Measurements from ENCODE around the gene SYCE3.
"Not testable (repeated sequence)": the region's sequence is repeated elsewhere in the genome, so short reads cannot be mapped to it uniquely, and the experiment has no call there.

The SYCE3 gene

DNA sequence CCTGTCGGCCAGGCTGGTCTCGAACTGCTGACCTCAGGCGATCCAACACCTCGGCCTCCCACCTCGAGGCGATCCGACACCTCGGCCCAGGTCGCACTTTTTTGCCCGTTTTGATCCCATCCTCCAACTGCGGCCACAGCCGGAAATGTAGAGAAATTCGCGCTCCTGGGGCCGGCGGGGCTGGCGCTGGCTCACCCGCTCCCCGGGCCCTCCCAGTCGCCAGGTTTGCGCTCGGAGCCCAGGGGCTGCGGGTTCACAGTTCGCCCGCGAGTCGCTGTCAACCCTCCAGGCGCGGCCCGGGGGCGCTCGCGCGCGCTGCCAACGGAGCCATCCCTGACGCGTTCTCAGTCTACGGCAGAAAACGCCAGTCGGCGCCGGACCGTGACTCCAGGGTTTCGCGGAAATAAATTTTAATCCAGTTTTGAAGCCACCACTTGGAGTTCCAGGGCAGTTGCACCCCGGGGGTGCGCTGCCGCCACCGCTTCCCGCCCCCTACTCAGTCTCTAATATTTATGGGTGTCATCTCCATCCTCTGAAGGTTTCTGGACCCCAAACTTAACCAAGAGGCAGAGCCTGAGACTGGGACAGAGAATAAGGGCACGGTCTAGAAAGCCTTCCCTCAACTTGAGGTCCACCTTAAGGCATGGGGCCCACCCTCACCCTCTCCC lies 18.5 kb downstream of the SYCE3 start:
- Histone ChIP-seq H2AFZ (ENCODE audit: low read depth, low read length) (peak overlapping the region; percentile 85), H2BK15ac (ENCODE audit: low read depth, poor library complexity, severe bottlenecking) (peak overlapping the region; percentile 19), H3K27ac (ENCODE audit: low read length, poor library complexity, severe bottlenecking) (no peak overlapping the region), H2BK120ac (ENCODE audit: low read depth, low read length) (peak overlapping the region; percentile 88), H2AK5ac (ENCODE audit: low read length, severe bottlenecking) (no peak overlapping the region), H3K36me3 (ENCODE audit: control insufficient read depth in 1 of 2, insufficient read depth in 2 of 2, low read depth in 1 of 2, low read length in 2 of 2) (no peaks in the 10 kb centered on the region), H4K8ac (ENCODE audit: low read length) (peak overlapping the region; percentile 65), H3K4me1 (ENCODE audit: control insufficient read depth, insufficient read depth, low read depth, low read length) (peaks cover 10% of the 10 kb centered on the region), H4K91ac (ENCODE audit: low read length) (peak overlapping the region; percentile 80), H2BK12ac (ENCODE audit: low read length in 2 of 2) (peak overlapping the region; percentile 51 to 67), H3K18ac (ENCODE audit: low read depth in 1 of 2, low read length in 2 of 2) (peak overlapping the region; percentile 78), H3K4ac (ENCODE audit: low read depth in 1 of 2, low read length in 2 of 2) (peak overlapping the region in 1 of 2 experiments; percentile 1), H3K4me3 (ENCODE audit: insufficient read depth in 1 of 2, low read depth in 1 of 2, low read length in 2 of 2) (peak overlapping the region in 1 of 2 experiments; percentile 65), H3K27me3 (ENCODE audit: control insufficient read depth in 1 of 2, insufficient read depth in 1 of 2, low read length in 2 of 2) (peaks cover 0 to 44% of the 10 kb centered on the region in 2 experiments), H3K23ac (ENCODE audit: low read length in 2 of 2) (peak overlapping the region in 1 of 2 experiments; percentile 59), H3K9me3 (ENCODE audit: control insufficient read depth, low read length) (no peaks in the 10 kb centered on the region), H3K4me2 (ENCODE audit: low read length, poor library complexity, severe bottlenecking) (peak overlapping the region; percentile 86), H3K79me1 (replicated peaks; ENCODE audit: low read length, poor library complexity, severe bottlenecking) (no peaks in the 10 kb centered on the region), H3K9ac (ENCODE audit: low read length) (peak overlapping the region; percentile 76), H3K14ac (ENCODE audit: low read length in 2 of 2) (no peak overlapping the region), H2BK5ac (ENCODE audit: low read depth, low read length, poor library complexity, severe bottlenecking) (no peak overlapping the region)
- DNase-seq, result peak; percentile 73
- WGBS, result 8% methylated on average over 51 of the region's 52 CpGs

DNA sequence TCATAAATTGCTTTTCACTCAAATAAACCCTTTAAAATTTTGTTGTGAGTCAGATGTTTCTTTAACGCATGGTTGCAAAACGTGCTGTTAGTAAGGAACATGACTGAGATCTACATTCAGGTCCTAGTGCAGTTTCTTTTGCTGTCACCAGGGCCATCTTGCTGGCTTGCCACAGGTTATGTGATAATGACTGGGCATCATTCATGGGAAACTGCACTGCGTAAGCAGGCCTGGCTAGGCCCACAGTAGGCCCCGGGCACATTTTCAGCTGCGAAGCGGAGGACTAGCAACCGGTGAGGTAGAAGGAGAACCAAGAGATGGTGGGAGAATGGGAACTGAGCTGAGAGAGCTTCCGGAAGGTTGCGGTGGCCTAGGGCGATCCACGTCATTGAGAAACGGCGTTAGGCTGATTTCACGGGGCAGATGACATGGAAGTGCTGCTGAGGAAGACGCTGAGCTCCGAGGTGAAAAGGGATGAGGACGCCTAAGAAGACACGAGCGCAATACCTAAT lies 20.2 kb downstream of the SYCE3 start:
- Histone ChIP-seq H4K91ac (ENCODE audit: low read length) (peak overlapping the region; percentile 9), H3K4ac (ENCODE audit: low read depth in 1 of 2, low read length in 2 of 2) (no peak overlapping the region), H3K9me3 (ENCODE audit: control insufficient read depth, low read length) (no peaks in the 10 kb centered on the region), H2BK5ac (ENCODE audit: low read depth, low read length, poor library complexity, severe bottlenecking) (no peak overlapping the region), H3K18ac (ENCODE audit: low read depth in 1 of 2, low read length in 2 of 2) (no peak overlapping the region), H2AK5ac (ENCODE audit: low read length, severe bottlenecking) (no peak overlapping the region), H2BK12ac (ENCODE audit: low read length in 2 of 2) (peak overlapping the region; percentile 51), H3K27ac (ENCODE audit: low read length, poor library complexity, severe bottlenecking) (no peak overlapping the region), H4K8ac (ENCODE audit: low read length) (no peak overlapping the region), H2BK120ac (ENCODE audit: low read depth, low read length) (no peak overlapping the region), H3K36me3 (ENCODE audit: control insufficient read depth in 1 of 2, insufficient read depth in 2 of 2, low read depth in 1 of 2, low read length in 2 of 2) (no peaks in the 10 kb centered on the region), H3K79me1 (replicated peaks; ENCODE audit: low read length, poor library complexity, severe bottlenecking) (no peaks in the 10 kb centered on the region), H3K27me3 (ENCODE audit: control insufficient read depth in 1 of 2, insufficient read depth in 1 of 2, low read length in 2 of 2) (peaks cover 0 to 32% of the 10 kb centered on the region in 2 experiments), H2AFZ (ENCODE audit: low read depth, low read length) (no peak overlapping the region), H3K14ac (ENCODE audit: low read length in 2 of 2) (no peak overlapping the region), H3K9ac (ENCODE audit: low read length) (no peak overlapping the region), H3K23ac (ENCODE audit: low read length in 2 of 2) (no peak overlapping the region), H3K4me2 (ENCODE audit: low read length, poor library complexity, severe bottlenecking) (no peak overlapping the region), H3K4me3 (ENCODE audit: insufficient read depth in 1 of 2, low read depth in 1 of 2, low read length in 2 of 2) (no peak overlapping the region), H3K4me1 (ENCODE audit: control insufficient read depth, insufficient read depth, low read depth, low read length) (peaks cover 12% of the 10 kb centered on the region), H2BK15ac (ENCODE audit: low read depth, poor library complexity, severe bottlenecking) (no peak overlapping the region)
- DNase-seq, result no peak
- WGBS, result 96% methylated on average over 19 of the region's 19 CpGs

- not testable (repeated sequence) for H2BK120ac ChIP-seq (ENCODE audit: low read depth, low read length); H3K4me3 ChIP-seq (ENCODE audit: insufficient read depth in 1 of 2, low read depth in 1 of 2, low read length in 2 of 2); H3K18ac ChIP-seq (ENCODE audit: low read depth in 1 of 2, low read length in 2 of 2); H3K23ac ChIP-seq (ENCODE audit: low read length in 2 of 2); H3K4ac ChIP-seq (ENCODE audit: low read depth in 1 of 2, low read length in 2 of 2); H2AFZ ChIP-seq (ENCODE audit: low read depth, low read length); H4K8ac ChIP-seq (ENCODE audit: low read length); H2BK12ac ChIP-seq (ENCODE audit: low read length in 2 of 2); H3K79me1 ChIP-seq (replicated peaks; ENCODE audit: low read length, poor library complexity, severe bottlenecking); H3K4me2 ChIP-seq (ENCODE audit: low read length, poor library complexity, severe bottlenecking); H3K14ac ChIP-seq (ENCODE audit: low read length in 2 of 2); H2BK15ac ChIP-seq (ENCODE audit: low read depth, poor library complexity, severe bottlenecking); H4K91ac ChIP-seq (ENCODE audit: low read length); H2BK5ac ChIP-seq (ENCODE audit: low read depth, low read length, poor library complexity, severe bottlenecking); H2AK5ac ChIP-seq (ENCODE audit: low read length, severe bottlenecking); H3K9me3 ChIP-seq (ENCODE audit: control insufficient read depth, low read length); H3K27ac ChIP-seq (ENCODE audit: low read length, poor library complexity, severe bottlenecking); H3K36me3 ChIP-seq (ENCODE audit: control insufficient read depth in 1 of 2, insufficient read depth in 2 of 2, low read depth in 1 of 2, low read length in 2 of 2)
- DNase-seq, result peak; percentile 96
- H3K9ac ChIP-seq (ENCODE audit: low read length), result peak overlapping the region; percentile 60
- peaks cover 12% of the 10 kb centered on the region for H3K4me1 ChIP-seq (ENCODE audit: control insufficient read depth, insufficient read depth, low read depth, low read length)
- H3K27me3 ChIP-seq (ENCODE audit: control insufficient read depth in 1 of 2, insufficient read depth in 1 of 2, low read length in 2 of 2), result peaks cover 0 to 24% of the 10 kb centered on the region in 2 experiments
- 39% methylated on average over 2 of the region's 5 CpGs for WGBS
These were observed 21.1 kb downstream of the SYCE3 start for GRCh38 chr22:50541667-50542026.

DNA sequence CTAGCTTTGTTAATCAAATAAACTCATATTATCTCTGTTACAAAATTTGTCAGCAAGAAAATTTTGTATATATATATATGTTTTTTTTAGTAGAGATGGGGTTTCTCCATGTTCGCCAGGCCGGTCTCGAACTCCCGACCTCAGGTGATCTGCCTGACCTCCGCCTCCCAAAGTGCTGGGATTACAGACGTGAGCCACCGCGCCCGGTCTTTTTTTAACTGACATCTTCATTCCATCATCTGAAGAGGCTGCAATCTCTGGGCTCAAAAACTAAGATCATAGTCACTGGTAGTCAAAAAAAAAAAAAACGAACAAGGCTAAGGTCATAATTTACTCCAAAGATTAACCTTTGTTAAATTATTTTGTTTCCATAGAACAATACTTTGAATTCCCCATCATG lies 22.3 kb downstream of the SYCE3 start:
- Histone ChIP-seq H2AFZ (ENCODE audit: low read depth, low read length) (no peak overlapping the region), H3K4me3 (ENCODE audit: insufficient read depth in 1 of 2, low read depth in 1 of 2, low read length in 2 of 2) (no peak overlapping the region), H2BK5ac (ENCODE audit: low read depth, low read length, poor library complexity, severe bottlenecking) (no peak overlapping the region), H3K9ac (ENCODE audit: low read length) (peak overlapping the region; percentile 95), H3K27me3 (ENCODE audit: control insufficient read depth in 1 of 2, insufficient read depth in 1 of 2, low read length in 2 of 2) (peaks cover 0 to 11% of the 10 kb centered on the region in 2 experiments), H2BK12ac (ENCODE audit: low read length in 2 of 2) (no peak overlapping the region), H3K79me1 (replicated peaks; ENCODE audit: low read length, poor library complexity, severe bottlenecking) (no peaks in the 10 kb centered on the region), H3K18ac (ENCODE audit: low read depth in 1 of 2, low read length in 2 of 2) (no peak overlapping the region), H4K8ac (ENCODE audit: low read length) (no peak overlapping the region), H3K4me2 (ENCODE audit: low read length, poor library complexity, severe bottlenecking) (no peak overlapping the region), H2BK120ac (ENCODE audit: low read depth, low read length) (no peak overlapping the region), H4K91ac (ENCODE audit: low read length) (no peak overlapping the region), H3K36me3 (ENCODE audit: control insufficient read depth in 1 of 2, insufficient read depth in 2 of 2, low read depth in 1 of 2, low read length in 2 of 2) (no peaks in the 10 kb centered on the region), H3K23ac (ENCODE audit: low read length in 2 of 2) (no peak overlapping the region), H3K9me3 (ENCODE audit: control insufficient read depth, low read length) (no peaks in the 10 kb centered on the region), H2BK15ac (ENCODE audit: low read depth, poor library complexity, severe bottlenecking) (no peak overlapping the region), H3K4me1 (ENCODE audit: control insufficient read depth, insufficient read depth, low read depth, low read length) (peaks cover 12% of the 10 kb centered on the region), H3K14ac (ENCODE audit: low read length in 2 of 2) (no peak overlapping the region), H3K27ac (ENCODE audit: low read length, poor library complexity, severe bottlenecking) (no peak overlapping the region), H2AK5ac (ENCODE audit: low read length, severe bottlenecking) (no peak overlapping the region), H3K4ac (ENCODE audit: low read depth in 1 of 2, low read length in 2 of 2) (no peak overlapping the region)
- 91% methylated on average over 10 of the region's 10 CpGs for WGBS
- no peak for DNase-seq
